Measurements from ENCODE around the gene ID3. TPM values are rescaled to one million over a fixed set of nuclear protein-coding genes. Genes with fewer than 3 reads are reported as not detected.

The ID3 gene
- total RNA-seq, 2 donors from 2014 or later: 31.5 to 290 TPM

GRCh38 chr1:23574265-23574754 lies 15.0 kb upstream of the ID3 start:
- no peak overlapping the region for H3K27ac Mint-ChIP-seq

GRCh38 chr1:23573574-23574182 lies 14.4 kb upstream of the ID3 start:
- ATAC-seq: no peak
- H3K9me3 Mint-ChIP-seq: no peaks in the 10 kb centered on the region
- no peak overlapping the region for H3K27ac Mint-ChIP-seq
- peaks cover 1 to 2% of the 10 kb centered on the region in 2 donors for H3K36me3 Mint-ChIP-seq
- DNase-seq (ENCODE audit: low spot score in 2 of 2): no peak

More at GRCh38 chr1:23574265-23574754, 15.0 kb upstream of the ID3 start:
- no peaks in the 10 kb centered on the region for H3K9me3 Mint-ChIP-seq
- no peaks in the 10 kb centered on the region for H3K36me3 Mint-ChIP-seq
- DNase-seq (ENCODE audit: low spot score in 2 of 2) (no peak), ATAC-seq (no peak)

GRCh38 chr1:23571465-23571864 lies 12.2 kb upstream of the ID3 start:
- H3K27ac Mint-ChIP-seq: no peak overlapping the region
- DNase-seq (ENCODE audit: low spot score in 2 of 2) (no peak), ATAC-seq (peak in 1 of 2 donors; percentile 37)
- H3K36me3 Mint-ChIP-seq: peaks cover 6% of the 10 kb centered on the region in 2 donors
- H3K9me3 Mint-ChIP-seq: no peaks in the 10 kb centered on the region

- Mint-ChIP-seq H3K36me3 (peaks cover 6% of the 10 kb centered on the region in 2 donors), H3K9me3 (no peaks in the 10 kb centered on the region), H3K27ac (no peak overlapping the region)
- no peak for ATAC-seq
- no peak for DNase-seq (ENCODE audit: low spot score in 2 of 2)
Observed at GRCh38 chr1:23570001-23570691, 10.8 kb upstream of the ID3 start.

GRCh38 chr1:23568608-23569383 lies 9.5 kb upstream of the ID3 start:
- no peaks in the 10 kb centered on the region for H3K9me3 Mint-ChIP-seq
- no peak for ATAC-seq
- peaks cover 6% of the 10 kb centered on the region in 2 donors for H3K36me3 Mint-ChIP-seq
- peak overlapping the region in 1 of 2 donors; percentile 64 for H3K27ac Mint-ChIP-seq
- DNase-seq (ENCODE audit: low spot score in 2 of 2): no peak

GRCh38 chr1:23567996-23568607 lies 8.8 kb upstream of the ID3 start:
- ATAC-seq: peak in 1 of 2 donors; percentile 47
- no peak for DNase-seq (ENCODE audit: low spot score in 2 of 2)
- H3K9me3 Mint-ChIP-seq: no peaks in the 10 kb centered on the region
- peak overlapping the region in 1 of 2 donors; percentile 64 for H3K27ac Mint-ChIP-seq
- H3K36me3 Mint-ChIP-seq: peaks cover 6% of the 10 kb centered on the region in 2 donors

GRCh38 chr1:23567629-23567995 lies 8.3 kb upstream of the ID3 start:
- DNase-seq (ENCODE audit: low spot score in 2 of 2) (no peak), ATAC-seq (peak in 1 of 2 donors; percentile 14)
- Mint-ChIP-seq H3K9me3 (no peaks in the 10 kb centered on the region), H3K27ac (no peak overlapping the region), H3K36me3 (peaks cover 6% of the 10 kb centered on the region in 2 donors)

- Mint-ChIP-seq H3K27ac (no peak overlapping the region), H3K36me3 (peaks cover 6% of the 10 kb centered on the region in 2 donors), H3K9me3 (no peaks in the 10 kb centered on the region)
- ATAC-seq (no peak), DNase-seq (ENCODE audit: low spot score in 2 of 2) (no peak)
Observed at GRCh38 chr1:23566304-23566703, 7.0 kb upstream of the ID3 start.

GRCh38 chr1:23565776-23566175 lies 6.5 kb upstream of the ID3 start:
- no peak for ATAC-seq
- Mint-ChIP-seq H3K36me3 (peaks cover 6% of the 10 kb centered on the region in 2 donors), H3K9me3 (no peaks in the 10 kb centered on the region)

GRCh38 chr1:23564529-23565122 lies 5.3 kb upstream of the ID3 start:
- Mint-ChIP-seq H3K36me3 (peaks cover 6 to 8% of the 10 kb centered on the region in 2 donors), H3K9me3 (no peaks in the 10 kb centered on the region), H3K27ac (no peak overlapping the region)
- no peak for DNase-seq (ENCODE audit: low spot score in 2 of 2)
- no peak for ATAC-seq

More at GRCh38 chr1:23565776-23566175, 6.5 kb upstream of the ID3 start:
- DNase-seq (ENCODE audit: low spot score in 2 of 2): no peak
- H3K27ac Mint-ChIP-seq: no peak overlapping the region

- ATAC-seq (no peak), DNase-seq (ENCODE audit: low spot score in 2 of 2) (no peak)
- Mint-ChIP-seq H3K36me3 (peaks cover 7 to 15% of the 10 kb centered on the region in 2 donors), H3K9me3 (no peaks in the 10 kb centered on the region), H3K27ac (no peak overlapping the region)
Observed at GRCh38 chr1:23563755-23564374, 4.6 kb upstream of the ID3 start.

GRCh38 chr1:23563003-23563402 lies 3.7 kb upstream of the ID3 start:
- H3K27ac Mint-ChIP-seq: peak overlapping the region; percentile 47 to 52
- ATAC-seq (no peak), DNase-seq (ENCODE audit: low spot score in 2 of 2) (no peak)
- H3K36me3 Mint-ChIP-seq: peaks cover 9 to 18% of the 10 kb centered on the region in 2 donors
- no peaks in the 10 kb centered on the region for H3K9me3 Mint-ChIP-seq

- H3K9me3 Mint-ChIP-seq: no peaks in the 10 kb centered on the region
- ATAC-seq: peak in 1 of 2 donors; percentile 41
- H3K27ac Mint-ChIP-seq: peak overlapping the region; percentile 26 to 84
- DNase-seq (ENCODE audit: low spot score in 2 of 2): peak in 1 of 2 donors; percentile 67
- H3K36me3 Mint-ChIP-seq: peaks cover 11 to 25% of the 10 kb centered on the region in 2 donors
Observed at GRCh38 chr1:23562137-23562876, 3.0 kb upstream of the ID3 start.

GRCh38 chr1:23561813-23562100 lies 2.5 kb upstream of the ID3 start:
- ATAC-seq (no peak), DNase-seq (ENCODE audit: low spot score in 2 of 2) (no peak)
- H3K36me3 Mint-ChIP-seq: peaks cover 11 to 31% of the 10 kb centered on the region in 2 donors
- peak overlapping the region in 1 of 2 donors; percentile 84 for H3K27ac Mint-ChIP-seq
- H3K9me3 Mint-ChIP-seq: no peaks in the 10 kb centered on the region

GRCh38 chr1:23561076-23561812 lies 1.9 kb upstream of the ID3 start:
- ATAC-seq: no peak
- DNase-seq (ENCODE audit: low spot score in 2 of 2): no peak
- Mint-ChIP-seq H3K9me3 (no peaks in the 10 kb centered on the region), H3K27ac (no peak overlapping the region), H3K36me3 (peaks cover 11 to 36% of the 10 kb centered on the region in 2 donors)

Measured in activated naive CD4-positive, alpha-beta T cell treated with anti-CD3 and anti-CD28 coated beads, Interleukin-2, amount 50 U/mL, for 72 hours (primary cell).